Subcutaneous adipose tissue (tissue), 4 donors: ENCODE results near the gene SNAP29. TPM values are rescaled to one million over a fixed set of nuclear protein-coding genes. Genes with fewer than 3 reads are reported as not detected.

Source experiments
- total RNA-seq, 4 donors: library from RNA; depleted of rRNA; stranded (reverse); fragments of >200 nt; gene quantifications; one replicate each; pipeline ENCODE4 v1.1.0, GENCODE V29; 2016

SNAP29 gene
- total RNA-seq, 4 donors from 2014 or later: 20.5 to 27.1 (median 24.4) TPM

Other genes starting within 250 kb of the SNAP29 start
- gene SERPIND1, start 84.9 kb upstream of the SNAP29 start, total RNA-seq: under 1 TPM in 1 of 4 donors, not detected in 3; 0.22 TPM
- gene PI4KA, start 196 bp upstream of the SNAP29 start, total RNA-seq: 10 to 100 TPM; 67.3 to 92.9 (median 76.5) TPM
- gene CRKL, start 58.4 kb downstream of the SNAP29 start, total RNA-seq: 10 to 100 TPM; 32.1 to 39.8 (median 35.9) TPM
- gene AIFM3, start 108.2 kb downstream of the SNAP29 start, total RNA-seq: 1 to 10 TPM; 1.3 to 5.7 (median 1.5) TPM
- 10 to 100 TPM; 41.1 to 60.8 (median 43.4) TPM for gene LZTR1, start 123.3 kb downstream of the SNAP29 start, total RNA-seq
- 10 to 100 TPM; 20.7 to 26.6 (median 23.5) TPM for gene THAP7, start 143.1 kb downstream of the SNAP29 start, total RNA-seq
- 1 to 10 TPM in 2 of 4 donors, under 1 TPM in 2; 0.49 to 3.7 (median 1.2) TPM for gene P2RX6, start 156.2 kb downstream of the SNAP29 start, total RNA-seq
- 1 to 10 TPM in 3 of 4 donors, under 1 TPM in 1; 0.94 to 4.4 (median 2.1) TPM for gene SLC7A4, start 173.6 kb downstream of the SNAP29 start, total RNA-seq
- gene LRRC74B, start 186.9 kb downstream of the SNAP29 start, total RNA-seq: not detected